Left hindlimb (tissue), 1 donor: ENCODE measurements around the gene HAGHL.
"Not testable (repeated sequence)": the region's sequence is repeated elsewhere in the genome, so short reads cannot be mapped to it uniquely, and the experiment has no call there.

Source experiments
- DNase-seq: peaks from one replicate; pipeline ENCODE4 v3.0.0-alpha.2; 2018

Gene HAGHL

GRCh38 chr16:736936-737481 is 10.1 kb downstream of the HAGHL start:
- peak; percentile 23 for DNase-seq

- DNase-seq = peak; percentile 19
Measured at GRCh38 chr16:739560-740458, 12.9 kb downstream of the HAGHL start.

GRCh38 chr16:740459-740763 is 13.5 kb downstream of the HAGHL start:
- no peak for DNase-seq

GRCh38 chr16:740764-741505 is 14.0 kb downstream of the HAGHL start, which contains the start of gene CIAO3:
TSS of gene CIAO3 (minus strand) at chr16:740997. CDS start at chr16:740985, 12 bp downstream.
- peak; percentile 88 for DNase-seq

DNA sequence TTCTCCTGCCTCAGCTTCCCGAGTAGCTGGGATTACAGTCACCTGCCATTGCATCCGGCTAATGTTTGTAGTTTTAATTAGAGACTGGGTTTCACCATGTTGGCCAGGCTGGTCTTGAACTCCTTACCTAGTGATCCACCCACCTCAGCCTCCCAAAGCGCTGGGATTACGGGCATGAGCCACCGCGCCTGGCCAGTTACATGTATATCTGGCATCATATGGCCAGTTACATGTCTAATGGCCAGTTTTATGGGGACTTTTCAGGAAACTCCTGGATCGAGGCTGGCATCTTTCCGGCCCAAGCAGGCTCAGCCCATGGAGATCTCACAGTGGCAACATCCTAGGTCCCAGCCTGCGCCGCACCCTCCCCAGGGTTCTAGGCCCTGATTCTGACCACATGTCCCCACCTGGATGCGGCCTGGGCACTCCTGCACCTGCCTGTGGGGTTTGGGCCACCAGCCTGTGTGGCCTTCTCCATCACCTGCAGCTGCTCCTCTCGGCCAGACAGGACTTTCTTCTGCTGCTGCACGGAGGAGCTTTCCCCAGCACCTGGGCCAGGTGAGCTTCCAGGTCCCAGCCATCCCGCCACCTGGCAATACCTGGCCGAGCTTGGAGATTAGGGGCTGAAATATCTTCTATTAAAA is 15.2 kb downstream of the HAGHL start:
- DNase-seq = peak; percentile 23

- DNase-seq = peak; percentile 2
Measured at GRCh38 chr16:742894-743293, 16.0 kb downstream of the HAGHL start.

GRCh38 chr16:743794-744500 is 17.0 kb downstream of the HAGHL start:
- peak; percentile 30 for DNase-seq

- peak; percentile 6 for DNase-seq
Measured at GRCh38 chr16:745739-746138, 18.8 kb downstream of the HAGHL start.

- no peak for DNase-seq
Measured at GRCh38 chr16:746637-747036, 19.7 kb downstream of the HAGHL start.

DNA sequence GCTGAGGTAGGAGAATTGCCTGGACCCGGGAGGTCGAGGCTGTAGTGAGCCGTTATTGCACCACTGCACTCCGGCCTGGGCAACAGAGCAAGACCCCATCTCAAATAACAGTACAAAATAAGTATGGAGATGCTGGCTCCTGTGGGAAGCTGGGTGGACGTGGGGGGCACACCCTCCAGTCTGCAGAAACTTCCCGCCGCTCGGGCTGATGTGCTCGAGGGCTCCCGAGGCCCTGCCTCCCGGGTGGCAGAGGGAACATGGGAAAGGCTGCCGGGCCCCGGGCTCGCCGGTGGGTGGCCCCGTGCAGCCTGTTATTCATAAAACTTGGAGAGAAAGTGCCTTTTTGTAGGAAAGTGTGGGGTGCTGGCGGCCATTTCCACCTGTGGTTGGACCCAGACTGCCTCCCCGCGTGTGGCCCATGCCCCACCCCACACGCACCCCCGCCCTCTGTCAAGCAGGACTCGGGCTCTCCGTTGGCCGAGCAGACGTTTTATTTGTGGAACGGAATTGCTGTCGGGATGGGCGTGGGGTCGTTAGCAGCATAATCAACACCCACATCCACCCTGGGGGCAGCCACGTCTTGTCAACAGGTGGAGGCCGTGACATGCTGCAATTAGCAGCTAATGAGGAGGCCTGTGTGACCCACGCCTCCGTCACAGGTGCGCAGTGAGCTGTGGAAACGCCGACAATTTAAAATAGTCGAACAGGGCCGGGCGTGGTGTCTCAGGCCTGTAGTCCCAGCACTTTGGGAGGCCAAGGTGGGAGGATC is 21.3 kb downstream of the HAGHL start:
- peak; percentile 11 for DNase-seq

GRCh38 chr16:749010-749409 is 22.1 kb downstream of the HAGHL start:
- no peak for DNase-seq

GRCh38 chr16:750485-750884 is 23.6 kb downstream of the HAGHL start:
- DNase-seq = no peak

GRCh38 chr16:751152-752006 is 24.5 kb downstream of the HAGHL start:
- peak; percentile 22 for DNase-seq

- DNase-seq = peak; percentile 5
Measured at GRCh38 chr16:752007-752312, 25.1 kb downstream of the HAGHL start.

- not testable (repeated sequence) for DNase-seq
Measured at GRCh38 chr16:754121-754607, 27.3 kb downstream of the HAGHL start.

GRCh38 chr16:754656-755055 is 27.8 kb downstream of the HAGHL start:
- DNase-seq = peak; percentile 9

DNA sequence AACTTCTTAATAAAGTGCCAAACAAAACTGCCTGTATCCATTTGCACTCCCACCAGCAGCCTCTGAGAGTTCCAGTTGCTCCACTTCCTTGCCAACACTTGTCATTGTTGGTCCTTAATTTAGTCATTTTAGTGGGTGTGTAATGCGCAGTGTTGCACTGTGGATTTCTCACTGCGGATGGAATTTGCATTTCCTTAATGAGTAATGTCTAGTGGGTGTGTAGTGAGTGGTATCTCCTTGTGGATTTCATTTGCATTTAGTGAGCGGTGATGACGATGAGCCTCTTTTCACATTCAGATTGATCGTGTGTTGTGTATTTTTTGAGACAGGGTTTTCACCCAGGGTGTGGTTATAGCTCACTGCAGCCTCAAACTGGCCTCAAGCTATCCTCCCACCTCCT is 29.5 kb downstream of the HAGHL start:
- no peak for DNase-seq

DNA sequence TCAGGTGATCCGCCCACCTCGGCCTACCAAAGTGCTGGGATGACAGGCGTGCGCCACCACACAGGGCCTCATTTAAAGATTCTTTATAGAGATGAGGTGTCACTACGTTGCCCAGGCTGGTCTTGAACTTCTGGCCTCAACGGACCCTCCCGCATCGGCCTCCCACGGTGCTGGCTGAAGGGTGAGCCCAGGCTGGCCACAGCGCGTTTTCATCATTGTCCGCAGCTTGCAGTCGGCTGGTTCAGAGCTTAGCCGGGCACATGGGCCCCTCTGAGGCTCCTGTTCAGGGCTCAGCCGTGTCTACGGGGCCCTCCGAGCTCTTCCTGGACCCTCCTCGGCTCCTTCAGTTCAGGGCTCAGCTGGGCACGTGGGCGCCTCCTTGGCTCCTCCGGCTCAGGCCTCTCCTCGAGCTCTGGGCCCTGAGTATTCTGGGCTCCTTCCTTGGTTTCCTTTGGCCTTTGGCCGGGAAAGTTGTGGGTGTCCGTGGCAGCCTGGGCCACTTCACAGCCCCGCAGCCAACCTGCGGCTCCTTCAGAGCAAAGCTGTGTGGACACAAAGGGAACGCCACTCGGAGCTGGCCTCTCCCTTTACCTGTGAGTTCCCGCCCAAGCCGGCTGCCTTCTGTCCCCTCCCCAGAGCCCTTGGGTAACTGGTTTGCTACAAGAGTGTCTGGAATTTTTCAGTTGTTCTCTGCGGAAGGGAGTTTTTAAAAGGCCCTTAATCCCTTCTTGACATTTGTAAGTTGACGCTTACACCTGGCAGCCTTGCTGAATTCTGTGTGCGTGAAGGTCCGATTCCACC is 32.4 kb downstream of the HAGHL start:
- peak; percentile 10 for DNase-seq

- peak; percentile 5 for DNase-seq
Measured at GRCh38 chr16:760065-760464, 33.2 kb downstream of the HAGHL start.
